Mesothelial cell of epicardium (in vitro differentiated cells): ENCODE results near the gene PLCH2. TPM values are rescaled to one million over a fixed set of nuclear protein-coding genes. Genes with fewer than 3 reads are reported as not detected.
A peak's percentile ranks its signal among the peaks of the same experiment; 100 is the strongest.

ENCODE experiments used
- DNase-seq, 2 experiments: peaks; one replicate each; pipeline ENCODE4 v3.0.0; 2021; ENCODE audit warnings: low spot score in 2 of 2; ENCODE audit not compliant: unreplicated experiment in 2 of 2
- H3K27ac Mint-ChIP-seq: 2 replicates; pipeline ENCODE4 v1.8.0; 2021; ENCODE audit warnings: mixed read lengths
- H3K27me3 Mint-ChIP-seq: 2 replicates; pipeline ENCODE4 v1.8.0; 2021; ENCODE audit warnings: low read depth, mixed read lengths
- H3K36me3 Mint-ChIP-seq: 2 replicates; pipeline ENCODE4 v1.8.0; 2021; ENCODE audit warnings: mixed read lengths
- H3K4me1 Mint-ChIP-seq: 2 replicates; pipeline ENCODE4 v1.8.0; 2021; ENCODE audit warnings: mixed read lengths
- H3K4me3 Mint-ChIP-seq: 2 replicates; pipeline ENCODE4 v1.8.0; 2021; ENCODE audit warnings: mild to moderate bottlenecking, moderate library complexity, mixed read lengths
- H3K9me3 Mint-ChIP-seq: 2 replicates; pipeline ENCODE4 v1.8.0; 2021; ENCODE audit warnings: mixed read lengths
- total RNA-seq: library from RNA; stranded (reverse); gene quantifications from 3 replicates; pipeline ENCODE4 v1.2.1, GENCODE V29; 2021
- TF ChIP-seq, protein P1 (sequence below): fragments of 200-600 bp; sonication (generic); IDR thresholded peaks from one replicate; pipeline ENCODE4 v1.5.0; 2021; ENCODE audit warnings: antibody characterized with exemption; ENCODE audit not compliant: unreplicated experiment

The PLCH2 gene
- total RNA-seq, 1 donor from 2014 or later: 1.7 TPM

- DNase-seq: no peak
- H3K27ac Mint-ChIP-seq: peak overlapping the region; percentile 12
- peaks cover 9% of the 10 kb centered on the region for H3K4me1 Mint-ChIP-seq
- H3K9me3 Mint-ChIP-seq: peaks cover 3% of the 10 kb centered on the region
- TF ChIP-seq, protein P1, sequence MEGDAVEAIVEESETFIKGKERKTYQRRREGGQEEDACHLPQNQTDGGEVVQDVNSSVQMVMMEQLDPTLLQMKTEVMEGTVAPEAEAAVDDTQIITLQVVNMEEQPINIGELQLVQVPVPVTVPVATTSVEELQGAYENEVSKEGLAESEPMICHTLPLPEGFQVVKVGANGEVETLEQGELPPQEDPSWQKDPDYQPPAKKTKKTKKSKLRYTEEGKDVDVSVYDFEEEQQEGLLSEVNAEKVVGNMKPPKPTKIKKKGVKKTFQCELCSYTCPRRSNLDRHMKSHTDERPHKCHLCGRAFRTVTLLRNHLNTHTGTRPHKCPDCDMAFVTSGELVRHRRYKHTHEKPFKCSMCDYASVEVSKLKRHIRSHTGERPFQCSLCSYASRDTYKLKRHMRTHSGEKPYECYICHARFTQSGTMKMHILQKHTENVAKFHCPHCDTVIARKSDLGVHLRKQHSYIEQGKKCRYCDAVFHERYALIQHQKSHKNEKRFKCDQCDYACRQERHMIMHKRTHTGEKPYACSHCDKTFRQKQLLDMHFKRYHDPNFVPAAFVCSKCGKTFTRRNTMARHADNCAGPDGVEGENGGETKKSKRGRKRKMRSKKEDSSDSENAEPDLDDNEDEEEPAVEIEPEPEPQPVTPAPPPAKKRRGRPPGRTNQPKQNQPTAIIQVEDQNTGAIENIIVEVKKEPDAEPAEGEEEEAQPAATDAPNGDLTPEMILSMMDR: no peak
- peaks cover 19% of the 10 kb centered on the region for H3K27me3 Mint-ChIP-seq
- no peaks in the 10 kb centered on the region for H3K36me3 Mint-ChIP-seq
- no peak overlapping the region for H3K4me3 Mint-ChIP-seq
Observed at GRCh38 chr1:2493691-2494322, 17.7 kb downstream of the PLCH2 start.

- Mint-ChIP-seq H3K9me3 (no peaks in the 10 kb centered on the region), H3K4me3 (no peak overlapping the region), H3K27me3 (peaks cover 15% of the 10 kb centered on the region), H3K4me1 (peaks cover 9% of the 10 kb centered on the region), H3K27ac (peak overlapping the region; percentile 12), H3K36me3 (no peaks in the 10 kb centered on the region)
- DNase-seq: no peak
- TF ChIP-seq, protein P1: no peak
Observed at GRCh38 chr1:2494323-2494693, 18.2 kb downstream of the PLCH2 start.

DNA sequence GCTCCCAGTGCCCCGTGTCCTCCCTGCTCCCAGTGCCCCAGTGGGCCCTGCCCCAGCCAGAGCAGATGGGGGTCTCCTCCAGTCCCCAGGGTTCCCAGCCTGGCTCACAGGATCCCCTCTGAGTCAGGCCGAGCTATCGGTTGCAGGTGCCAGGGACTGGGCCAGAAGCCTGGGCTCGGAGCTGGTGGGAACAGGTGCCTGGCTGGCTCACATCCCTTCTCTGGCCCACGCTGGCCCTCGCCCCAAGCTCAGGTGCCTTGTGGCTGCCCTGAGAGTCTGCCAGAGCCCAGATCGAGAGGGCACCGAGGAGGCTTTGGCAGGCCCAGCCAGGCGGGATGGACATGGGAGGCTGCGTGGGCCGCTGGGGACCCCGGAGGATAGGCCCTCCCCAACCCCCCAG lies 18.9 kb downstream of the PLCH2 start:
- DNase-seq: no peak
- TF ChIP-seq, protein P1: no peak
- Mint-ChIP-seq H3K36me3 (no peaks in the 10 kb centered on the region), H3K4me1 (peaks cover 9% of the 10 kb centered on the region), H3K9me3 (no peaks in the 10 kb centered on the region), H3K27ac (no peak overlapping the region), H3K27me3 (peaks cover 15% of the 10 kb centered on the region), H3K4me3 (no peak overlapping the region)

- no peak overlapping the region for H3K27ac Mint-ChIP-seq
- TF ChIP-seq, protein P1: no peak
- H3K4me1 Mint-ChIP-seq: peaks cover 9% of the 10 kb centered on the region
- H3K4me3 Mint-ChIP-seq: no peak overlapping the region
- no peaks in the 10 kb centered on the region for H3K9me3 Mint-ChIP-seq
- no peak for DNase-seq
- no peaks in the 10 kb centered on the region for H3K36me3 Mint-ChIP-seq
- peaks cover 18% of the 10 kb centered on the region for H3K27me3 Mint-ChIP-seq
Observed at GRCh38 chr1:2495546-2495945, 19.5 kb downstream of the PLCH2 start.

- no peak for DNase-seq
- Mint-ChIP-seq H3K27me3 (peaks cover 17% of the 10 kb centered on the region), H3K4me3 (no peak overlapping the region), H3K9me3 (no peaks in the 10 kb centered on the region), H3K36me3 (no peaks in the 10 kb centered on the region), H3K27ac (no peak overlapping the region), H3K4me1 (peaks cover 9% of the 10 kb centered on the region)
- TF ChIP-seq, protein P1: no peak
Observed at GRCh38 chr1:2496087-2496622, 20.1 kb downstream of the PLCH2 start.
